ENCODE results near the gene SFT2D1.

DNA sequence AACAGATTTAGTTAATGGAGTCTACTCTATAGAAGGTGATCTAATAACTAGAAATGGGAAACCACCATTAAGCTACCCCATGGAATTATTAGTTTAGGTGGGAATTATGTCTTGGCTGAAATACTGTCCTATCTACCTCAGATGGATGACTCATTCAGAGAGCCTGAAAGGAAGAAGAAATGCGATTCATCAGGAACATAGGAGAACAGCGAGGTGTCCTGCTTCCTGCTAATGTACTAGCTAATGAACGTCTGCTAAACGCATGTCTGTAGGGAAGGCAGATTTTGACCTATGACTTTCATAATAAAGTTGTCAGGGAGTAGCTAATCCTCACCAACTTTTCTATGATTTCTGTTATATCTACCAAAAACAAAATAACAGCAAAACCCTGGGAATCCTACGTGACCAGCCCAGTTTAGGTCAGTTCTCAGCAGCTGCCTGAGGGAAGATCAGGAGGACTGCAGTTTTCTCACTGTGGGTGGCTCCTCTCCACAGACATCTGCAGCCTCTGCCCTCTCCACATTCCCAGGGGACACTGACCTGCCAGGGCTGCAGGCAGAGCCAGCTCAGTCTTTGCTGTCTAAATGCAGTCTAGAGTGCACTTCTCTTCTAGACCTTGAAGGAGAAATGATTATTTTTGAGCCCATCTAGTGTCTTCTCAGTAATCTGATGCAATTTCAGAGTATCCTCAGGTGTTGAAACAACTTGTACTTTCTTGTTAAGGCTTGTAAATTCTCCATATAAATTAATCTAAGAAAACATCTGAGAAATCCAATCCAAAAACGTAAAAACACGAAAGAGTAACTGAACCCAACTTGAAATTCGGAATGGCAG is 18.1 kb upstream of the SFT2D1 start:
- TF ChIP-seq, protein P1, sequence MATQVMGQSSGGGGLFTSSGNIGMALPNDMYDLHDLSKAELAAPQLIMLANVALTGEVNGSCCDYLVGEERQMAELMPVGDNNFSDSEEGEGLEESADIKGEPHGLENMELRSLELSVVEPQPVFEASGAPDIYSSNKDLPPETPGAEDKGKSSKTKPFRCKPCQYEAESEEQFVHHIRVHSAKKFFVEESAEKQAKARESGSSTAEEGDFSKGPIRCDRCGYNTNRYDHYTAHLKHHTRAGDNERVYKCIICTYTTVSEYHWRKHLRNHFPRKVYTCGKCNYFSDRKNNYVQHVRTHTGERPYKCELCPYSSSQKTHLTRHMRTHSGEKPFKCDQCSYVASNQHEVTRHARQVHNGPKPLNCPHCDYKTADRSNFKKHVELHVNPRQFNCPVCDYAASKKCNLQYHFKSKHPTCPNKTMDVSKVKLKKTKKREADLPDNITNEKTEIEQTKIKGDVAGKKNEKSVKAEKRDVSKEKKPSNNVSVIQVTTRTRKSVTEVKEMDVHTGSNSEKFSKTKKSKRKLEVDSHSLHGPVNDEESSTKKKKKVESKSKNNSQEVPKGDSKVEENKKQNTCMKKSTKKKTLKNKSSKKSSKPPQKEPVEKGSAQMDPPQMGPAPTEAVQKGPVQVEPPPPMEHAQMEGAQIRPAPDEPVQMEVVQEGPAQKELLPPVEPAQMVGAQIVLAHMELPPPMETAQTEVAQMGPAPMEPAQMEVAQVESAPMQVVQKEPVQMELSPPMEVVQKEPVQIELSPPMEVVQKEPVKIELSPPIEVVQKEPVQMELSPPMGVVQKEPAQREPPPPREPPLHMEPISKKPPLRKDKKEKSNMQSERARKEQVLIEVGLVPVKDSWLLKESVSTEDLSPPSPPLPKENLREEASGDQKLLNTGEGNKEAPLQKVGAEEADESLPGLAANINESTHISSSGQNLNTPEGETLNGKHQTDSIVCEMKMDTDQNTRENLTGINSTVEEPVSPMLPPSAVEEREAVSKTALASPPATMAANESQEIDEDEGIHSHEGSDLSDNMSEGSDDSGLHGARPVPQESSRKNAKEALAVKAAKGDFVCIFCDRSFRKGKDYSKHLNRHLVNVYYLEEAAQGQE (IDR thresholded peaks at IDR 0.05; ENCODE audit: low read depth) = no peak
- TF ChIP-seq, protein P2, sequence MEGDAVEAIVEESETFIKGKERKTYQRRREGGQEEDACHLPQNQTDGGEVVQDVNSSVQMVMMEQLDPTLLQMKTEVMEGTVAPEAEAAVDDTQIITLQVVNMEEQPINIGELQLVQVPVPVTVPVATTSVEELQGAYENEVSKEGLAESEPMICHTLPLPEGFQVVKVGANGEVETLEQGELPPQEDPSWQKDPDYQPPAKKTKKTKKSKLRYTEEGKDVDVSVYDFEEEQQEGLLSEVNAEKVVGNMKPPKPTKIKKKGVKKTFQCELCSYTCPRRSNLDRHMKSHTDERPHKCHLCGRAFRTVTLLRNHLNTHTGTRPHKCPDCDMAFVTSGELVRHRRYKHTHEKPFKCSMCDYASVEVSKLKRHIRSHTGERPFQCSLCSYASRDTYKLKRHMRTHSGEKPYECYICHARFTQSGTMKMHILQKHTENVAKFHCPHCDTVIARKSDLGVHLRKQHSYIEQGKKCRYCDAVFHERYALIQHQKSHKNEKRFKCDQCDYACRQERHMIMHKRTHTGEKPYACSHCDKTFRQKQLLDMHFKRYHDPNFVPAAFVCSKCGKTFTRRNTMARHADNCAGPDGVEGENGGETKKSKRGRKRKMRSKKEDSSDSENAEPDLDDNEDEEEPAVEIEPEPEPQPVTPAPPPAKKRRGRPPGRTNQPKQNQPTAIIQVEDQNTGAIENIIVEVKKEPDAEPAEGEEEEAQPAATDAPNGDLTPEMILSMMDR (IDR thresholded peaks at IDR 0.05 in 2 of 3, conservative IDR thresholded peaks at IDR 0.05 in 1 of 3; ENCODE audit: borderline replicate concordance in 1 of 3, insufficient read depth in 1 of 3, low read depth in 2 of 3, low read length in 2 of 3) = no peak
- TF ChIP-seq POLR2AphosphoS5 (IDR thresholded peaks at IDR 0.05; ENCODE audit: low read depth, low read length) (no peak), EZH2 (IDR thresholded peaks at IDR 0.05) (no peak), YY1 (IDR thresholded peaks at IDR 0.05; ENCODE audit: extremely low read depth, insufficient replicate concordance, low read depth, low read length) (no peak)
- TF ChIP-seq, protein P3, sequence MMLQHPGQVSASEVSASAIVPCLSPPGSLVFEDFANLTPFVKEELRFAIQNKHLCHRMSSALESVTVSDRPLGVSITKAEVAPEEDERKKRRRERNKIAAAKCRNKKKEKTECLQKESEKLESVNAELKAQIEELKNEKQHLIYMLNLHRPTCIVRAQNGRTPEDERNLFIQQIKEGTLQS (IDR thresholded peaks at IDR 0.05) = no peak

All from HCT116 (cell line).